Astrocyte of the spinal cord (primary cell): ENCODE results near the gene CCDC88C.

Experiments used
- DNase-seq: peaks from one replicate; pipeline ENCODE4 v3.0.0; 2011; ENCODE audit warnings: low read depth, low spot score
- H3K4me3 ChIP-seq: 2 replicates; pipeline ENCODE4 v1.5.1; 2011; ENCODE audit warnings: low read depth, mild to moderate bottlenecking, low read length, moderate library complexity
- CTCF ChIP-seq: IDR thresholded peaks from 2 replicates; pipeline ENCODE4 v1.5.1; 2012; ENCODE audit warnings: low read depth, mild to moderate bottlenecking, low read length, inconsistent platforms
- in situ Hi-C: cut with HindIII; loops from 2 replicates; pipeline ENCODE4 v1.10.0; 2017; ENCODE audit warnings: low sequenced_read_pairs

Gene CCDC88C

GRCh38 chr14:91387169-91387835 is 30.3 kb downstream of the CCDC88C start:
- no peak for TF ChIP-seq CTCF
- H3K4me3 ChIP-seq, result no peak overlapping the region
- DNase-seq, result peak; percentile 67
- in situ Hi-C loops, result no loop called here

GRCh38 chr14:91385697-91386096 is 31.9 kb downstream of the CCDC88C start:
- no peak for TF ChIP-seq CTCF
- in situ Hi-C loops, result no loop called here
- no peak overlapping the region for H3K4me3 ChIP-seq
- DNase-seq, result no peak

GRCh38 chr14:91385224-91385623 is 32.4 kb downstream of the CCDC88C start:
- no peak for TF ChIP-seq CTCF
- no peak overlapping the region for H3K4me3 ChIP-seq
- DNase-seq, result no peak
- in situ Hi-C loops, result no loop called here

GRCh38 chr14:91383439-91383838 is 34.2 kb downstream of the CCDC88C start:
- in situ Hi-C loops, result no loop called here
- H3K4me3 ChIP-seq, result no peak overlapping the region
- DNase-seq, result no peak
- no peak for TF ChIP-seq CTCF

GRCh38 chr14:91381801-91382670 is 35.6 kb downstream of the CCDC88C start:
- no peak for TF ChIP-seq CTCF
- no peak overlapping the region for H3K4me3 ChIP-seq
- in situ Hi-C loops, result no loop called here
- DNase-seq, result no peak

GRCh38 chr14:91380610-91381371 is 36.8 kb downstream of the CCDC88C start:
- TF ChIP-seq CTCF, result no peak
- no peak overlapping the region for H3K4me3 ChIP-seq
- peak; percentile 74 for DNase-seq
- in situ Hi-C loops, result no loop called here
